H1 (cell line): ENCODE measurements around the gene DCXR. TPM values are rescaled to one million over a fixed set of nuclear protein-coding genes. Genes with fewer than 3 reads are reported as not detected.

ENCODE experiments used
- EGR1 ChIP-seq: IDR thresholded peaks from 2 replicates; pipeline ENCODE4 v1.6.1; 2011; ENCODE audit warnings: low read depth, low read length, borderline replicate concordance
- KDM5A ChIP-seq: fragments of 200-600 bp; IDR thresholded peaks from 2 replicates; pipeline ENCODE4 v1.7.1; 2012; ENCODE audit warnings: mild to moderate bottlenecking, low read length, inconsistent platforms, mixed read lengths
- RXRA ChIP-seq: IDR thresholded peaks from 2 replicates; pipeline ENCODE4 v1.6.1; 2011; ENCODE audit warnings: low read depth, mild to moderate bottlenecking, low read length, moderate library complexity; ENCODE audit not compliant: insufficient read depth
- polyA plus RNA-seq, 7 experiments: library from polyadenylated mRNA; depleted of rRNA in 3 of 7; stranded (reverse) in 5 of 7; unstranded in 2 of 7; fragments of >200 nt in 5 of 7; fragments of 200-250 nt in 2 of 7; gene quantifications; 1 replicate in 5 of 7; 2 replicates in 1 of 7; 4 replicates in 1 of 7; pipeline versions ENCODE4 v1.2.1 to v1.2.3, GENCODE V29; 2011 to 2013; ENCODE audit warnings: missing spikeins in 2 of 7, mixed read lengths in 2 of 7
- total RNA-seq: library from RNA; stranded (reverse); fragmentation: NEBNext Ultra II Directional; extraction: Animal tissue kit (Norgen Biotek cat#: 25700); gene quantifications from 2 replicates; pipeline ENCODE4 v1.2.1, GENCODE V29; 2021

DCXR gene
- total and polyA plus RNA-seq, 2 of the 8 experiments (the other 6 are each of a cell fraction or from before 2014, with no cell fraction given): 96.3 to 212 TPM

DNA sequence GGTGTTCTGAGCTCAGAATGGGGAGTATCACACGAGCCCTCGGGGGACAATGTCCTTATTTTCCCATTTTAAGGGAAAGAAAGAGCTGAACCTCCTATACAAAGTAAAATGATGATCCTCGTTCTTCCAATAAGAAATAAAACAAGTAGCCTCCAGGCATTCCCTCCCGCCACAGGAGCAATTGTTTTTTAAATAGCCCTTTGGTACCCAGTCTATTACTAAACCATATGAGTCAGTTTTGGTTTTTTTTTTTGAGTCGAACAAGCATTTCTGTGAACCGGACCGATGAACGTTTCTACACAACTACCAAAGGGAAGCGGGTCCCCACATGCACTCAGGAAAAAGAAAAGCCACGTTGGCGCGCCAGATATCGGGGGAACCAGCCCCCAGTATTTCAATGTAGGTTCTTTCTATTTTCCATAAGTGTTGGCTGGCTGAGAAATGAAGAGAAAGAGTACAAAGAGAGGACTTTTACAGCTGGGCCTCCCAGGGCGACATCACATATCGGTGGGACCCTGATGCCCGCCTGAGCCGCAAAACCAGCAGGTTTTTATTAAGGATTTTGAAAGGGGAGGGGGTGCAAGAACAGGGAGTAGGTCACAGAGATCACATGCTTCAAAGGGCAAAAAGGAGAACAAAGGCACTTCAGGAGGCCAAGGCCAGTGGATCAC is 3.8 kb upstream of the DCXR start (continued):
- TF ChIP-seq RXRA: no peak
- TF ChIP-seq KDM5A: no peak
- no peak for TF ChIP-seq EGR1
